Neural cell (in vitro differentiated cells): ENCODE data around the gene MTPN. TPM values are rescaled to one million over a fixed set of nuclear protein-coding genes. Genes with fewer than 3 reads are reported as not detected.

Source experiments
- H2AFZ ChIP-seq: fragments of 200-600, 300-800 bp; sonication (generic), shearing (Covaris generic); 2 replicates; pipeline ENCODE4 v1.6.0; 2014; ENCODE audit warnings: low read depth, mild to moderate bottlenecking, antibody characterized with exemption, low read length, moderate library complexity
- H3F3A ChIP-seq: fragments of 200-600 bp; shearing (Covaris generic); 2 replicates; pipeline ENCODE4 v1.6.1; 2016; ENCODE audit warnings: mild to moderate bottlenecking, moderate library complexity, mixed read lengths, antibody characterized with exemption, low read length; ENCODE audit not compliant: insufficient read depth, poor library complexity, severe bottlenecking
- H3K27ac ChIP-seq: fragments of 200-600, 300-800 bp; sonication (generic), shearing (Covaris generic); 2 replicates; pipeline ENCODE4 v1.5.1; 2014; ENCODE audit warnings: mild to moderate bottlenecking, low read length, moderate library complexity
- H3K27me3 ChIP-seq: fragments of 300-800, 200-600 bp; sonication (generic), shearing (Covaris generic); 2 replicates; pipeline ENCODE4 v1.6.0; 2014; ENCODE audit warnings: mild to moderate bottlenecking, low read depth, low read length, moderate library complexity; ENCODE audit not compliant: insufficient read depth
- H3K36me3 ChIP-seq: fragments of 300-800, 200-600 bp; sonication (generic), shearing (Covaris generic); 2 replicates; pipeline ENCODE4 v1.5.1; 2014; ENCODE audit warnings: mild to moderate bottlenecking, antibody characterized with exemption, low read length, moderate library complexity; ENCODE audit not compliant: insufficient read depth
- H3K4me2 ChIP-seq: fragments of 300-800, 200-600 bp; sonication (generic), shearing (Covaris generic); 2 replicates; pipeline ENCODE4 v1.6.0; 2014; ENCODE audit warnings: mild to moderate bottlenecking, low read length
- H3K4me3 ChIP-seq: fragments of 300-800, 200-600 bp; sonication (generic), shearing (Covaris generic); 2 replicates; pipeline ENCODE4 v1.5.1; 2014; ENCODE audit warnings: mild to moderate bottlenecking, low read length, moderate library complexity
- H3K79me2 ChIP-seq: fragments of 200-600 bp; shearing (Covaris generic); replicated peaks from 2 replicates; pipeline ENCODE4 v1.6.0; 2014; ENCODE audit warnings: mild to moderate bottlenecking, low read length, moderate library complexity; ENCODE audit not compliant: insufficient read depth
- H3K9ac ChIP-seq: fragments of 300-800, 200-600 bp; sonication (generic), shearing (Covaris generic); 2 replicates; pipeline ENCODE4 v1.6.1; 2016; ENCODE audit warnings: mild to moderate bottlenecking, low read length, mixed read lengths
- H3K9me2 ChIP-seq: fragments of 200-600 bp; shearing (Covaris generic); 2 replicates; pipeline ENCODE4 v1.6.1; 2016; ENCODE audit warnings: mild to moderate bottlenecking, low read length, mixed read lengths; ENCODE audit not compliant: insufficient read depth
- H3K9me3 ChIP-seq: fragments of 200-600, 300-800 bp; sonication (generic), shearing (Covaris generic); 2 replicates; pipeline ENCODE4 v1.6.1; 2016; ENCODE audit warnings: mild to moderate bottlenecking, mixed run types, low read length, moderate library complexity, mixed read lengths
- H4K20me1 ChIP-seq: fragments of 200-600 bp; shearing (Covaris generic); 2 replicates; pipeline ENCODE4 v1.6.1; 2016; ENCODE audit warnings: mild to moderate bottlenecking, mixed run types; ENCODE audit not compliant: insufficient read depth
- EP300 ChIP-seq: fragments of 450-650 bp; conservative IDR thresholded peaks from 2 replicates; pipeline ENCODE4 v1.6.1; 2014; ENCODE audit warnings: antibody characterized with exemption, mild to moderate bottlenecking, moderate library complexity; ENCODE audit not compliant: poor library complexity, severe bottlenecking
- EZH2 ChIP-seq: fragments of 200-600, 300-800 bp; shearing (Covaris generic), sonication (generic); IDR thresholded peaks from 2 replicates; pipeline ENCODE4 v1.6.1; 2014; ENCODE audit warnings: antibody characterized with exemption, low read length, borderline replicate concordance, mild to moderate bottlenecking; ENCODE audit not compliant: insufficient read depth, poor library complexity, severe bottlenecking
- MXI1 ChIP-seq: fragments of 450-650 bp; conservative IDR thresholded peaks from 2 replicates; pipeline ENCODE4 v1.6.1; 2014; ENCODE audit warnings: antibody characterized with exemption, mild to moderate bottlenecking; ENCODE audit not compliant: poor library complexity, severe bottlenecking
- POLR2AphosphoS5 ChIP-seq: IDR thresholded peaks from 2 replicates; pipeline ENCODE4 v1.6.1; 2012
- RAD21 ChIP-seq: fragments of 450-650 bp; conservative IDR thresholded peaks from 2 replicates; pipeline ENCODE4 v1.6.1; 2014; ENCODE audit warnings: antibody characterized with exemption, mild to moderate bottlenecking, moderate library complexity
- REST ChIP-seq: IDR thresholded peaks from 2 replicates; pipeline ENCODE4 v1.6.1; 2012; ENCODE audit warnings: borderline replicate concordance
- SMC3 ChIP-seq: fragments of 450-650 bp; conservative IDR thresholded peaks from 2 replicates; pipeline ENCODE4 v1.6.1; 2014; ENCODE audit warnings: antibody characterized with exemption, mild to moderate bottlenecking, moderate library complexity; ENCODE audit not compliant: poor library complexity
- TAF1 ChIP-seq: IDR thresholded peaks from 2 replicates; pipeline ENCODE4 v1.6.1; 2012; ENCODE audit warnings: low read depth
- polyA plus RNA-seq: library from polyadenylated mRNA; depleted of rRNA; stranded (reverse); fragments of >200 nt; gene quantifications from 2 replicates; pipeline ENCODE4 v1.2.3, GENCODE V29; 2014
- TF ChIP-seq, protein P1 (sequence below): fragments of 450-650 bp; IDR thresholded peaks from 2 replicates; pipeline ENCODE4 v1.5.1; 2014; ENCODE audit warnings: antibody characterized with exemption, mild to moderate bottlenecking, moderate library complexity; ENCODE audit not compliant: poor library complexity, severe bottlenecking

MTPN gene
- polyA plus RNA-seq, 1 donor from 2014 or later: 133 TPM

- Histone ChIP-seq H3K9ac (no peak overlapping the region), H3K9me2 (no peaks in the 10 kb centered on the region), H3K27ac (no peak overlapping the region), H3K4me3 (no peak overlapping the region), H3K4me2 (no peak overlapping the region), H3K36me3 (no peaks in the 10 kb centered on the region), H3F3A (no peaks in the 10 kb centered on the region), H3K27me3 (no peaks in the 10 kb centered on the region), H4K20me1 (no peaks in the 10 kb centered on the region), H2AFZ (no peak overlapping the region), H3K79me2 (peaks cover 37% of the 10 kb centered on the region), H3K9me3 (no peaks in the 10 kb centered on the region)
- no peak for TF ChIP-seq TAF1
- no peak for TF ChIP-seq SMC3
- no peak for TF ChIP-seq RAD21
- TF ChIP-seq MXI1: no peak
Observed at GRCh38 chr7:135957627-135958026, 19.5 kb downstream of the MTPN start.

- H3K79me2 ChIP-seq: peaks cover 32% of the 10 kb centered on the region
- TF ChIP-seq REST (no peak), EP300 (no peak), RAD21 (no peak), MXI1 (no peak), SMC3 (no peak), EZH2 (no peak), POLR2AphosphoS5 (no peak), TAF1 (no peak)
- TF ChIP-seq, protein P1, sequence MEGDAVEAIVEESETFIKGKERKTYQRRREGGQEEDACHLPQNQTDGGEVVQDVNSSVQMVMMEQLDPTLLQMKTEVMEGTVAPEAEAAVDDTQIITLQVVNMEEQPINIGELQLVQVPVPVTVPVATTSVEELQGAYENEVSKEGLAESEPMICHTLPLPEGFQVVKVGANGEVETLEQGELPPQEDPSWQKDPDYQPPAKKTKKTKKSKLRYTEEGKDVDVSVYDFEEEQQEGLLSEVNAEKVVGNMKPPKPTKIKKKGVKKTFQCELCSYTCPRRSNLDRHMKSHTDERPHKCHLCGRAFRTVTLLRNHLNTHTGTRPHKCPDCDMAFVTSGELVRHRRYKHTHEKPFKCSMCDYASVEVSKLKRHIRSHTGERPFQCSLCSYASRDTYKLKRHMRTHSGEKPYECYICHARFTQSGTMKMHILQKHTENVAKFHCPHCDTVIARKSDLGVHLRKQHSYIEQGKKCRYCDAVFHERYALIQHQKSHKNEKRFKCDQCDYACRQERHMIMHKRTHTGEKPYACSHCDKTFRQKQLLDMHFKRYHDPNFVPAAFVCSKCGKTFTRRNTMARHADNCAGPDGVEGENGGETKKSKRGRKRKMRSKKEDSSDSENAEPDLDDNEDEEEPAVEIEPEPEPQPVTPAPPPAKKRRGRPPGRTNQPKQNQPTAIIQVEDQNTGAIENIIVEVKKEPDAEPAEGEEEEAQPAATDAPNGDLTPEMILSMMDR: no peak
Observed at GRCh38 chr7:135956393-135956792, 20.8 kb downstream of the MTPN start.

DNA sequence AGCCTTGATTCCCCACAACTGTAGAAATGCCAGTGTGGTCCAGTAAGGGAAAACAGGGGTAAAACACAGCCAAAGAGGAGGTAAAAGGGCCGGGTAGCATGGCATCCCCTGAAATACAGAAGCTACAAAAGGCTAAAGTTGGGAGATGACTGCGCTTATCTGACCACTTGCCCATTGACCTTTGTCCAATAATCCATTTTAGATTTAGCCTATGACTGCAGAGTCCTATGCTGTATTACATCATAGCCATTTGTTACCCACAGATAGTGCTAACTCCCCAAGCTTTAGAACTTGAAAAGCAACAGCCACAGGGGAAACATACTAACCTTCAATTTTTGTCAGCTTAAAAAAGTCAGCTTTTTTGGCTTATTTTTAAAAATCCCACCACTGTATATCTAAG lies 26.2 kb downstream of the MTPN start:
- TF ChIP-seq POLR2AphosphoS5 (no peak), MXI1 (no peak), REST (no peak), EZH2 (no peak), RAD21 (no peak), TAF1 (no peak), SMC3 (no peak), EP300 (no peak)
- TF ChIP-seq, protein P1: no peak
- Histone ChIP-seq H4K20me1 (no peaks in the 10 kb centered on the region), H3F3A (no peaks in the 10 kb centered on the region), H3K9me3 (no peaks in the 10 kb centered on the region), H3K9ac (no peak overlapping the region), H3K4me2 (no peak overlapping the region), H3K4me3 (no peak overlapping the region), H2AFZ (no peak overlapping the region), H3K27ac (no peak overlapping the region), H3K27me3 (no peaks in the 10 kb centered on the region), H3K79me2 (peaks cover 7% of the 10 kb centered on the region), H3K36me3 (peaks cover 3% of the 10 kb centered on the region), H3K9me2 (no peaks in the 10 kb centered on the region)

More at GRCh38 chr7:135956393-135956792, 20.8 kb downstream of the MTPN start:
- no peaks in the 10 kb centered on the region for H4K20me1 ChIP-seq
- no peak overlapping the region for H3K9ac ChIP-seq
- H3F3A ChIP-seq: no peaks in the 10 kb centered on the region
- no peaks in the 10 kb centered on the region for H3K9me3 ChIP-seq
- H3K4me2 ChIP-seq: no peak overlapping the region
- no peak overlapping the region for H3K27ac ChIP-seq
- H2AFZ ChIP-seq: no peak overlapping the region
- no peaks in the 10 kb centered on the region for H3K36me3 ChIP-seq
- H3K4me3 ChIP-seq: no peak overlapping the region
- no peaks in the 10 kb centered on the region for H3K9me2 ChIP-seq
- no peaks in the 10 kb centered on the region for H3K27me3 ChIP-seq
